PC-3 (cell line): ENCODE measurements around the gene FGF1. TPM values are rescaled to one million over a fixed set of nuclear protein-coding genes. Genes with fewer than 3 reads are reported as not detected.

Experiments
- ATAC-seq: fragments of 200-7000 bp; cut with Tn5 transposase; 2 replicates; pipeline ENCODE4 v1.9.1; 2020; ENCODE audit warnings: mild to moderate bottlenecking, moderate library complexity
- BruUV-seq: library from RNA; stranded (reverse); fragments of 400-500 nt; replicated peaks from 2 replicates; lab custom pipeline; 2021; lab: Mats Ljungman, UMichigan
- CTCF ChIA-PET: fragments of 300-600 bp; sonication (Branson Sonifier 250); formaldehyde crosslinking; loops from one replicate; lab custom pipeline; 2022; ENCODE audit warnings: antibody characterized with exemption; lab: Charles Lee
- POLR2A ChIA-PET: fragments of 300-600 bp; sonication (Branson Sonifier 250); formaldehyde crosslinking; loops from one replicate; lab custom pipeline; 2022; ENCODE audit warnings: antibody characterized with exemption; ENCODE audit not compliant: unreplicated experiment; lab: Charles Lee
- DNase-seq: peaks from one replicate; pipeline ENCODE4 v3.0.0-alpha.2; 2015
- H2AFZ ChIP-seq: fragments of 300-600 bp; sonication (generic); 2 replicates; pipeline ENCODE4 v1.6.0; 2016; ENCODE audit warnings: antibody characterized with exemption, low read length
- H3F3A ChIP-seq: fragments of 300-600 bp; sonication (generic); one replicate; pipeline ENCODE4 v1.6.0; 2017; ENCODE audit warnings: antibody characterized with exemption, low read length, control low read depth, mild to moderate bottlenecking; ENCODE audit not compliant: unreplicated experiment
- H3K27ac ChIP-seq: fragments of 300-600 bp; sonication (generic); 2 replicates; pipeline ENCODE4 v1.5.1; 2016; ENCODE audit warnings: mild to moderate bottlenecking, low read length
- H3K27me3 ChIP-seq: fragments of 300-600 bp; sonication (generic); 2 replicates; pipeline ENCODE4 v1.6.1; 2016; ENCODE audit warnings: low read length, mixed read lengths
- H3K36me3 ChIP-seq: fragments of 300-600 bp; sonication (generic); 2 replicates; pipeline ENCODE4 v1.6.1; 2016; ENCODE audit warnings: low read depth, mixed run types, low read length, mixed read lengths
- H3K4me1 ChIP-seq: fragments of 300-600 bp; sonication (generic); 2 replicates; pipeline ENCODE4 v1.5.1; 2016; ENCODE audit warnings: low read length; ENCODE audit not compliant: insufficient read depth
- H3K4me2 ChIP-seq: fragments of 300-600 bp; sonication (generic); 2 replicates; pipeline ENCODE4 v1.6.0; 2016; ENCODE audit warnings: low read length
- H3K4me3 ChIP-seq: fragments of 300-600 bp; sonication (generic); 2 replicates; pipeline ENCODE4 v1.5.1; 2016; ENCODE audit warnings: mild to moderate bottlenecking, low read length, mixed read lengths
- H3K79me2 ChIP-seq: fragments of 300-600 bp; sonication (generic); 2 replicates; pipeline ENCODE4 v1.6.1; 2017; ENCODE audit warnings: low read length, mixed read lengths
- H3K9ac ChIP-seq: fragments of 300-600 bp; sonication (generic); 2 replicates; pipeline ENCODE4 v1.6.0; 2016; ENCODE audit warnings: mild to moderate bottlenecking, low read length
- H3K9me2 ChIP-seq: fragments of 300-600 bp; sonication (generic); replicated peaks from 2 replicates; pipeline ENCODE4 v1.6.1; 2016; ENCODE audit warnings: mixed run types, low read length, mixed read lengths
- H3K9me3 ChIP-seq: fragments of 300-600 bp; sonication (generic); 2 replicates; pipeline ENCODE4 v1.6.1; 2016; ENCODE audit warnings: low read length, mixed read lengths
- H4K20me1 ChIP-seq: fragments of 300-600 bp; sonication (generic); 2 replicates; pipeline ENCODE4 v1.6.1; 2016; ENCODE audit warnings: low read length, mixed read lengths
- EZH2 ChIP-seq: fragments of 300-600 bp; sonication (generic); IDR thresholded peaks from one replicate; pipeline ENCODE4 v1.6.1; 2017; ENCODE audit warnings: antibody characterized with exemption, mild to moderate bottlenecking, low read length; ENCODE audit not compliant: unreplicated experiment
- EZH2phosphoT487 ChIP-seq: fragments of 300-600 bp; sonication (generic); IDR thresholded peaks from 2 replicates; pipeline ENCODE4 v1.6.1; 2018; ENCODE audit warnings: mild to moderate bottlenecking, antibody characterized with exemption, low read length, borderline replicate concordance
- intact Hi-C: fragments of 100-400 bp; cut with micrococcal nuclease; formaldehyde crosslinking; loops from 2 replicates; pipeline ENCODE4 v1.9.0; 2023
- total RNA-seq: library from RNA; depleted of rRNA; stranded (reverse); fragments of >200 nt; gene quantifications from 2 replicates; pipeline ENCODE4 v1.2.3, GENCODE V29; 2014
- TF ChIP-seq, protein P1 (sequence below): fragments of 300-600 bp; sonication (generic); conservative IDR thresholded peaks from 2 replicates; pipeline ENCODE4 v1.5.1; 2017; ENCODE audit warnings: antibody characterized with exemption, low read depth, mild to moderate bottlenecking, low read length

FGF1 gene
- total RNA-seq, 1 experiment from 2014 or later: 1.5 TPM

DNA sequence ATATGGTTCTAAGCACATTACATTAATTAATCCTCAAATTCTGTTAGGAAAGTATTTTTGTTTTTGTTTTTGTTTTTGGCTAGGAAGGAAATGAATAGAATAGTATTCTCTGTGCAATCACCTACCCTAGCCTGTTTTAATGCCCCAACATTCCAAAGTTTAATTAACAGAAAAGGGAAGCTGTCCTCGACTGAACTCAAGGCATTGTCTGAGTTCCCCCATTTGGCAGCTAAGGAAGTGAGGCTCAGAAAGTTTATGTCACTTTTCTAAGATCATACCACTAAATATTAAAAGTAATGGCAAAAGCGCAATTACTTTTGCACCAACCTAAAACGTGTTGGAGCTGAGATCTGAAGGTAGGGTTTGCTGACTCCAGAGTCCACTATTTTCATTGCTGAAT lies 59.8 kb downstream of the FGF1 start:
- no TSS peak for BruUV-seq
- Histone ChIP-seq H4K20me1 (no peaks in the 10 kb centered on the region), H3K9ac (no peak overlapping the region), H3F3A (no peaks in the 10 kb centered on the region), H3K27ac (no peak overlapping the region), H3K9me3 (no peaks in the 10 kb centered on the region), H3K79me2 (no peaks in the 10 kb centered on the region), H3K36me3 (no peaks in the 10 kb centered on the region), H2AFZ (no peak overlapping the region), H3K4me1 (peaks cover 11% of the 10 kb centered on the region), H3K4me2 (no peak overlapping the region), H3K27me3 (no peaks in the 10 kb centered on the region), H3K4me3 (no peak overlapping the region), H3K9me2 (no peaks in the 10 kb centered on the region)
- ChIA-PET CTCF (no interaction called here), POLR2A (no interaction called here)
- ATAC-seq (no peak), DNase-seq (no peak)
- TF ChIP-seq, protein P1, sequence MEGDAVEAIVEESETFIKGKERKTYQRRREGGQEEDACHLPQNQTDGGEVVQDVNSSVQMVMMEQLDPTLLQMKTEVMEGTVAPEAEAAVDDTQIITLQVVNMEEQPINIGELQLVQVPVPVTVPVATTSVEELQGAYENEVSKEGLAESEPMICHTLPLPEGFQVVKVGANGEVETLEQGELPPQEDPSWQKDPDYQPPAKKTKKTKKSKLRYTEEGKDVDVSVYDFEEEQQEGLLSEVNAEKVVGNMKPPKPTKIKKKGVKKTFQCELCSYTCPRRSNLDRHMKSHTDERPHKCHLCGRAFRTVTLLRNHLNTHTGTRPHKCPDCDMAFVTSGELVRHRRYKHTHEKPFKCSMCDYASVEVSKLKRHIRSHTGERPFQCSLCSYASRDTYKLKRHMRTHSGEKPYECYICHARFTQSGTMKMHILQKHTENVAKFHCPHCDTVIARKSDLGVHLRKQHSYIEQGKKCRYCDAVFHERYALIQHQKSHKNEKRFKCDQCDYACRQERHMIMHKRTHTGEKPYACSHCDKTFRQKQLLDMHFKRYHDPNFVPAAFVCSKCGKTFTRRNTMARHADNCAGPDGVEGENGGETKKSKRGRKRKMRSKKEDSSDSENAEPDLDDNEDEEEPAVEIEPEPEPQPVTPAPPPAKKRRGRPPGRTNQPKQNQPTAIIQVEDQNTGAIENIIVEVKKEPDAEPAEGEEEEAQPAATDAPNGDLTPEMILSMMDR: no peak
- intact Hi-C loops: no loop called here

DNA sequence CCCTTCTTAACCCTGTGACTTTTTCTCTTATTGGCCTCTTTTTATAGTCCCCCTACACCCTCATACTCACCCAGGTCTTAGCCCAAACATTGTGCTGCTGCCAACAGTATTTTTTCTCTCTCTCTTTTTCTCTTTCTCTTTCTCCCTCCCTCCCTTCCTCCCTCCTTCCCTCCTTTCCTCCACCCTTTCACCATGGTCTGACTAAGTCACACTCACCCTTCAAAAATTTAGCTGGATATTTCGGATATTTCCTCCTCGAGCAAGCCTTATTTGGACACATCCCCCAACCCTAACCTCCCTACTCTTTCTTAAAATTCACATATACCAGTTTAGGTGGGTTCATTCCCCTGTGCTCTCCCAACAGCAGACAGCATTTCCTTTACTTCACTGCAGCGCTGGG lies 64.7 kb downstream of the FGF1 start:
- intact Hi-C loops: no loop called here
- CTCF ChIA-PET: interaction anchor here (1.0 kb wide), 1 partner anchor 34 kb away, joined by 3 read pairs; no protein-coding TSS in a partner anchor

DNA sequence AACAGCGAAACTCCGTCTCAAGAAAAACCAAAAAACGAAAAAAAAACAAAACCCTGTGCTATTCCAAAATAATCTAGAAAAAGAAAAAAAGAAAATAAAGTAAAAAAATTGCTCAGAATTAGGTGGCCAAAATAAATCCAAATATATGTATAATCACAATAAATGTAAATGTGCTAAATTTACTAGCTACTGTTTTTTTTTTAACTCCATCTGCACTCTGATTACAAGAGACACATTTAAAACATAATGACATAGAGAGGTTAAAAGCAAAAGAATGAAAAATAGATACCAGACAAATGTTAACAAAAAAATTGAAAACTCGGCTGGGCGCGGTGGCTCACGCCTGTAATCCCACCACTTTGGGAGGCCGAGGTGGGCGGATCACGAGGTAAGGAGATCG lies 66.1 kb downstream of the FGF1 start:
- intact Hi-C loops: loop anchor here (2.0 kb wide), 1 partner anchor 25 kb away; no protein-coding TSS in a partner anchor
- H3K4me2 ChIP-seq: no peak overlapping the region

More for the DNA sequence above, 64.7 kb downstream of the FGF1 start:
- Histone ChIP-seq H4K20me1 (no peaks in the 10 kb centered on the region), H3K4me1 (peaks cover 31% of the 10 kb centered on the region), H3K27me3 (no peaks in the 10 kb centered on the region), H3K79me2 (no peaks in the 10 kb centered on the region), H3F3A (no peaks in the 10 kb centered on the region), H3K9ac (no peak overlapping the region; the same call in 1 of the 2 replicates), H3K27ac (peak overlapping the region; percentile 35), H3K4me2 (peak overlapping the region; percentile 32), H3K9me3 (no peaks in the 10 kb centered on the region), H3K4me3 (no peak overlapping the region), H3K9me2 (no peaks in the 10 kb centered on the region), H2AFZ (peak overlapping the region; percentile 54; the same call in 1 of the 2 replicates), H3K36me3 (no peaks in the 10 kb centered on the region)
- BruUV-seq: no TSS peak
- POLR2A ChIA-PET: interaction anchor here (0.5 to 0.6 kb wide), 2 partner anchors 23 to 703 kb away, joined by 3 to 4 read pairs; no protein-coding TSS in a partner anchor
- peak; percentile 78 for DNase-seq
- TF ChIP-seq, protein P1: no peak
- TF ChIP-seq EZH2: no peak
- TF ChIP-seq EZH2phosphoT487: no peak
- ATAC-seq: peak; percentile 73

More for the DNA sequence above, 66.1 kb downstream of the FGF1 start:
- peaks cover 31% of the 10 kb centered on the region for H3K4me1 ChIP-seq
- no peak for DNase-seq
- H3F3A ChIP-seq: no peaks in the 10 kb centered on the region
- no peak overlapping the region for H3K27ac ChIP-seq
- no TSS peak for BruUV-seq
- H3K9ac ChIP-seq: no peak overlapping the region
- ChIA-PET POLR2A (no interaction called here), CTCF (no interaction called here)
- H3K79me2 ChIP-seq: no peaks in the 10 kb centered on the region
- no peak for ATAC-seq
- H4K20me1 ChIP-seq: no peaks in the 10 kb centered on the region
- no peak for TF ChIP-seq EZH2
- TF ChIP-seq, protein P1: no peak
- no peak for TF ChIP-seq EZH2phosphoT487
- no peaks in the 10 kb centered on the region for H3K27me3 ChIP-seq
- no peaks in the 10 kb centered on the region for H3K9me2 ChIP-seq
- H3K4me3 ChIP-seq: no peak overlapping the region
- no peak overlapping the region for H2AFZ ChIP-seq
- no peaks in the 10 kb centered on the region for H3K36me3 ChIP-seq
- H3K9me3 ChIP-seq: no peaks in the 10 kb centered on the region
